Measurements from ENCODE around the gene ARHGAP22. TPM values are rescaled to one million over a fixed set of nuclear protein-coding genes. Genes with fewer than 3 reads are reported as not detected.

ARHGAP22 gene
- total and polyA plus RNA-seq, 2 of the 4 experiments (the other 2 are of a cell fraction) = 28.3 to 30.2 TPM

DNA sequence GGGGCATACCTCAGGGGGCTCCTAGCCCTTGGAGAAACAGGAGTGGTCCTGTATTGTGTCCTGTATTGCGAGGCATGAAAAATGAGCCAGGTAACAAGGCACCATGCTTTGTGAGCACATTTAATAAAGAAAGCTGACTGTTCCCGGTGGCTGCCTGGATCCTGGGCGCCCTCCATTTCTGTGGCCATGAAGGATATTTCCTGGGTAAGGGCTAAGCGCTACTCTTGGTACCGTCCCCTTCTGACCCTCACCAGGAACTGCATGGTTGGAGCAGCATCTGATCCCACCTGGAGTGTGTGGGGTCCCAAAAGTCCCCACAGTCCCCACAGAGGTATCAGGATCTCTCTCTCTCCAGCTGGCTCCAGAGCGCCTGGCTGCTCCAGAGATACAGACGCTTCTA lies 158.9 kb downstream of the ARHGAP22 start:
- H3K4me1 ChIP-seq (ENCODE audit: control insufficient read depth, insufficient read depth, low read length) = peaks cover 9% of the 10 kb centered on the region
- no peak overlapping the region for H2BK15ac ChIP-seq (ENCODE audit: low read depth, low read length)
- H4K91ac ChIP-seq (ENCODE audit: insufficient read depth, low read depth, low read length) = no peak overlapping the region
- ATAC-seq (ENCODE audit: low read depth) (no peak), DNase-seq (no peak)
- H4K8ac ChIP-seq (ENCODE audit: low read depth in 2 of 2, low read length in 2 of 2) = no peak overlapping the region
- no peak overlapping the region for H2BK5ac ChIP-seq (ENCODE audit: low read depth, low read length, poor library complexity, severe bottlenecking)
- H3K27ac ChIP-seq (ENCODE audit: insufficient read depth, low read length) = no peak overlapping the region
- in situ Hi-C loops (cut with MboI; ENCODE audit: low sequenced_read_pairs) = no loop called here
- H3K4ac ChIP-seq (ENCODE audit: low read depth, low read length) = no peak overlapping the region
- H3K18ac ChIP-seq (ENCODE audit: low read depth, low read length) = no peak overlapping the region
- no peak overlapping the region for H3K23ac ChIP-seq (ENCODE audit: low read depth, low read length)
- no peak overlapping the region for H3K56ac ChIP-seq (ENCODE audit: extremely low read depth, insufficient read depth, low read length)
- no peaks in the 10 kb centered on the region for H3K27me3 ChIP-seq (ENCODE audit: control insufficient read depth, insufficient read depth, low read length)
- H2AK5ac ChIP-seq (ENCODE audit: low read depth, low read length) = no peak overlapping the region
- POLR2A ChIA-PET (ENCODE audit: unreplicated experiment) = no interaction called here
- H4K5ac ChIP-seq (ENCODE audit: low read depth, low read length) = no peak overlapping the region
- no peak overlapping the region for H3K4me2 ChIP-seq (ENCODE audit: low read depth, low read length)
- intact Hi-C loops (cut with micrococcal nuclease) = no loop called here
- H2AFZ ChIP-seq (replicated peaks; ENCODE audit: low read length, poor library complexity) = no peak overlapping the region
- peaks cover 30% of the 10 kb centered on the region for H3K9me1 ChIP-seq (ENCODE audit: insufficient read depth, low read length)
- no peak overlapping the region for H3K14ac ChIP-seq (replicated peaks; ENCODE audit: low read depth, low read length)
- no peak overlapping the region for H2BK20ac ChIP-seq (ENCODE audit: low read depth, low read length)
- H2AK9ac ChIP-seq (replicated peaks; ENCODE audit: low read depth, low read length, poor library complexity) = no peak overlapping the region
- H3K9ac ChIP-seq (ENCODE audit: low read depth, low read length) = no peak overlapping the region
- no TSS peak for BruUV-seq (replicated peaks)
- no peak overlapping the region for H2BK120ac ChIP-seq (ENCODE audit: low read depth, low read length)
- CTCF ChIA-PET = no interaction called here
- dilution Hi-C loops (cut with HindIII; ENCODE audit: low sequenced_read_pairs, unreplicated experiment) = no loop called here
- peaks cover 28% of the 10 kb centered on the region for H4K20me1 ChIP-seq (ENCODE audit: insufficient read depth, low read length)
- H3K36me3 ChIP-seq (ENCODE audit: control insufficient read depth, insufficient read depth, low read length) = peaks cover 8% of the 10 kb centered on the region; the same call in 1 of the 2 replicates
- WGBS, 2 experiments (ENCODE audit: extremely low coverage in 2 of 2, insufficient read length in 1 of 2) = 100% methylated on average over 1 of the region's 7 CpGs; no CpG with 5 or more reads in 1 of the 2 experiments
- H3K9me3 ChIP-seq (ENCODE audit: control insufficient read depth, insufficient read depth, low read length) = no peaks in the 10 kb centered on the region
- H3K79me1 ChIP-seq (ENCODE audit: low read depth in 1 of 2, low read length in 2 of 2) = peaks cover 8 to 50% of the 10 kb centered on the region in 2 experiments; a peak in 3 of 4 replicates
- TF ChIP-seq, protein P1, sequence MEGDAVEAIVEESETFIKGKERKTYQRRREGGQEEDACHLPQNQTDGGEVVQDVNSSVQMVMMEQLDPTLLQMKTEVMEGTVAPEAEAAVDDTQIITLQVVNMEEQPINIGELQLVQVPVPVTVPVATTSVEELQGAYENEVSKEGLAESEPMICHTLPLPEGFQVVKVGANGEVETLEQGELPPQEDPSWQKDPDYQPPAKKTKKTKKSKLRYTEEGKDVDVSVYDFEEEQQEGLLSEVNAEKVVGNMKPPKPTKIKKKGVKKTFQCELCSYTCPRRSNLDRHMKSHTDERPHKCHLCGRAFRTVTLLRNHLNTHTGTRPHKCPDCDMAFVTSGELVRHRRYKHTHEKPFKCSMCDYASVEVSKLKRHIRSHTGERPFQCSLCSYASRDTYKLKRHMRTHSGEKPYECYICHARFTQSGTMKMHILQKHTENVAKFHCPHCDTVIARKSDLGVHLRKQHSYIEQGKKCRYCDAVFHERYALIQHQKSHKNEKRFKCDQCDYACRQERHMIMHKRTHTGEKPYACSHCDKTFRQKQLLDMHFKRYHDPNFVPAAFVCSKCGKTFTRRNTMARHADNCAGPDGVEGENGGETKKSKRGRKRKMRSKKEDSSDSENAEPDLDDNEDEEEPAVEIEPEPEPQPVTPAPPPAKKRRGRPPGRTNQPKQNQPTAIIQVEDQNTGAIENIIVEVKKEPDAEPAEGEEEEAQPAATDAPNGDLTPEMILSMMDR (conservative IDR thresholded peaks at IDR 0.05; ENCODE audit: low read depth, low read length) = no peak
- TF ChIP-seq FOS (IDR thresholded peaks at IDR 0.05; ENCODE audit: low read depth, low read length) = no peak
- no peak for TF ChIP-seq NFE2L2 (IDR thresholded peaks at IDR 0.05; ENCODE audit: low read depth, low read length)
- no peak for TF ChIP-seq RCOR1 (IDR thresholded peaks at IDR 0.05; ENCODE audit: insufficient replicate concordance, low read length)
- TF ChIP-seq CHD1 (IDR thresholded peaks at IDR 0.05; ENCODE audit: low read depth, low read length) = no peak
- TF ChIP-seq, protein P2, sequence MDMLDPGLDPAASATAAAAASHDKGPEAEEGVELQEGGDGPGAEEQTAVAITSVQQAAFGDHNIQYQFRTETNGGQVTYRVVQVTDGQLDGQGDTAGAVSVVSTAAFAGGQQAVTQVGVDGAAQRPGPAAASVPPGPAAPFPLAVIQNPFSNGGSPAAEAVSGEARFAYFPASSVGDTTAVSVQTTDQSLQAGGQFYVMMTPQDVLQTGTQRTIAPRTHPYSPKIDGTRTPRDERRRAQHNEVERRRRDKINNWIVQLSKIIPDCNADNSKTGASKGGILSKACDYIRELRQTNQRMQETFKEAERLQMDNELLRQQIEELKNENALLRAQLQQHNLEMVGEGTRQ (IDR thresholded peaks at IDR 0.05; ENCODE audit: low read depth, low read length) = no peak
- no peak for TF ChIP-seq SMC3 (IDR thresholded peaks at IDR 0.05; ENCODE audit: low read depth, low read length)
- TF ChIP-seq RAD21 (IDR thresholded peaks at IDR 0.05; ENCODE audit: low read length) = no peak
- TF ChIP-seq MXI1 (IDR thresholded peaks at IDR 0.05; ENCODE audit: borderline replicate concordance, low read depth, low read length) = no peak
- TF ChIP-seq MAZ (IDR thresholded peaks at IDR 0.05; ENCODE audit: borderline replicate concordance, low read depth, low read length) = no peak
- no peak for TF ChIP-seq POLR2A (IDR thresholded peaks at IDR 0.05; ENCODE audit: low read depth, low read length)
- TF ChIP-seq RFX5 (IDR thresholded peaks at IDR 0.05; ENCODE audit: low read depth, low read length) = no peak
- TF ChIP-seq, protein P3, sequence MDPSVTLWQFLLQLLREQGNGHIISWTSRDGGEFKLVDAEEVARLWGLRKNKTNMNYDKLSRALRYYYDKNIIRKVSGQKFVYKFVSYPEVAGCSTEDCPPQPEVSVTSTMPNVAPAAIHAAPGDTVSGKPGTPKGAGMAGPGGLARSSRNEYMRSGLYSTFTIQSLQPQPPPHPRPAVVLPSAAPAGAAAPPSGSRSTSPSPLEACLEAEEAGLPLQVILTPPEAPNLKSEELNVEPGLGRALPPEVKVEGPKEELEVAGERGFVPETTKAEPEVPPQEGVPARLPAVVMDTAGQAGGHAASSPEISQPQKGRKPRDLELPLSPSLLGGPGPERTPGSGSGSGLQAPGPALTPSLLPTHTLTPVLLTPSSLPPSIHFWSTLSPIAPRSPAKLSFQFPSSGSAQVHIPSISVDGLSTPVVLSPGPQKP (IDR thresholded peaks at IDR 0.05; ENCODE audit: borderline replicate concordance, low read depth, low read length) = no peak
- no peak for TF ChIP-seq CEBPB (IDR thresholded peaks at IDR 0.05; ENCODE audit: low read depth, low read length)
- no peak for TF ChIP-seq BHLHE40 (IDR thresholded peaks at IDR 0.05; ENCODE audit: low read depth, low read length)
- no peak for TF ChIP-seq MAFK (IDR thresholded peaks at IDR 0.05; ENCODE audit: low read depth, low read length)
- H3K4me3 ChIP-seq (ENCODE audit: insufficient read depth, low read depth, low read length) = no peak overlapping the region

Data from IMR-90 (cell line).